Measurements from ENCODE around the gene PRDM16. TPM values are rescaled to one million over a fixed set of nuclear protein-coding genes. Genes with fewer than 3 reads are reported as not detected.

PRDM16 gene
- polyA plus RNA-seq, 1 of the 3 experiments (the other 2 are of a cell fraction), result not detected

DNA sequence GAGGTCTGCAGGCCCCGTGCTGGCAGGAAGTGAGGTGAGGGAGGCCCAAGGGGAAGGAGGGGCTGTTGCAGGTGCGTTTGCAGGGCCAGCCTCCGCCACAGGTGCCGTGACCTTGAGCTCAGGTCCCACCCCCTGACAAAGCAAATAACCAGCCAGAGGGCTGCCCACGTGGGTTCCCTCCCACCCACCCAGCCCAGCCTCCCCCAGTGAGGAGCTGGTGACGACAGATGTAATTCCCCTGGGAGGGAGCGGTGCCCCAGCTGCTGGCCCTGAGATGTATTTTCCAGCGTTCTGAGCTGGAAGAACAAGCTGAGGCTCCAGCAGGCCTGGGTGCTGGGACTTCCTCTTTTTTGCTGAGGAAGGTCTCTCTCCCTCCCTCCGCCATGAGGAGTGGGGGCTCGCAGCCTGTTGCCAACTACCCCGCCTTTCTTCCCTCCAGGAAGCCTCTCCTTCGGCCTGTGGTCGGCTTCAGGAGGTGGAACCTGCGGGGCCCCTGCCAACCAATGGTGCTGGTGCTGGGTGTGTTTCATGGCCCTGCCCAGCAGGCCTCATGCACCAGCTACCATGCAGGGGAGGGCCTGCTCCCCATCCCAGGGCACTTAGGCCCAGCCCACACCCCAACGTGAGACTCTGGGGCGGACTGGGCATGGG is 153.2 kb downstream of the PRDM16 start:
- H3K79me2 ChIP-seq (ENCODE audit: insufficient read depth), result no peaks in the 10 kb centered on the region
- H3K27ac ChIP-seq (ENCODE audit: low read depth in 2 of 2, low read length in 1 of 2), result no peak overlapping the region
- no peaks in the 10 kb centered on the region for H3K36me3 ChIP-seq (replicated peaks in 1 of 2; ENCODE audit: control insufficient read depth in 1 of 2, insufficient read depth in 2 of 2, low read length in 1 of 2)
- H4K20me1 ChIP-seq (ENCODE audit: insufficient read depth), result no peaks in the 10 kb centered on the region
- no peaks in the 10 kb centered on the region for H3K9me3 ChIP-seq
- ChIA-PET POLR2A (no interaction called here), CTCF (no interaction called here)
- no peak overlapping the region for H3K9ac ChIP-seq
- H2AFZ ChIP-seq (ENCODE audit: low read depth), result no peak overlapping the region
- no peak overlapping the region for H3K4me3 ChIP-seq (ENCODE audit: low read depth in 2 of 2, low read length in 1 of 2)
- no peaks in the 10 kb centered on the region for H3K9me2 ChIP-seq
- no peaks in the 10 kb centered on the region; a peak in 1 of 4 replicates for H3K4me1 ChIP-seq (ENCODE audit: control insufficient read depth in 1 of 2, insufficient read depth in 2 of 2, low read depth in 1 of 2, low read length in 1 of 2)
- H3K27me3 ChIP-seq (ENCODE audit: insufficient read depth), result peaks cover 16% of the 10 kb centered on the region; the same call in 1 of the 2 replicates
- no peaks in the 10 kb centered on the region for H3F3A ChIP-seq (replicated peaks; ENCODE audit: insufficient read depth)
- TF ChIP-seq, protein P1, sequence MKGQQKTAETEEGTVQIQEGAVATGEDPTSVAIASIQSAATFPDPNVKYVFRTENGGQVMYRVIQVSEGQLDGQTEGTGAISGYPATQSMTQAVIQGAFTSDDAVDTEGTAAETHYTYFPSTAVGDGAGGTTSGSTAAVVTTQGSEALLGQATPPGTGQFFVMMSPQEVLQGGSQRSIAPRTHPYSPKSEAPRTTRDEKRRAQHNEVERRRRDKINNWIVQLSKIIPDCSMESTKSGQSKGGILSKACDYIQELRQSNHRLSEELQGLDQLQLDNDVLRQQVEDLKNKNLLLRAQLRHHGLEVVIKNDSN (IDR thresholded peaks at IDR 0.05; ENCODE audit: borderline replicate concordance, low read depth), result no peak
- 32% methylated on average over 5 of the region's 16 CpGs for WGBS (ENCODE audit: low lambda C conversion rate)
- no peak overlapping the region for H3K4me2 ChIP-seq
- DNase-seq, result no peak

DNA sequence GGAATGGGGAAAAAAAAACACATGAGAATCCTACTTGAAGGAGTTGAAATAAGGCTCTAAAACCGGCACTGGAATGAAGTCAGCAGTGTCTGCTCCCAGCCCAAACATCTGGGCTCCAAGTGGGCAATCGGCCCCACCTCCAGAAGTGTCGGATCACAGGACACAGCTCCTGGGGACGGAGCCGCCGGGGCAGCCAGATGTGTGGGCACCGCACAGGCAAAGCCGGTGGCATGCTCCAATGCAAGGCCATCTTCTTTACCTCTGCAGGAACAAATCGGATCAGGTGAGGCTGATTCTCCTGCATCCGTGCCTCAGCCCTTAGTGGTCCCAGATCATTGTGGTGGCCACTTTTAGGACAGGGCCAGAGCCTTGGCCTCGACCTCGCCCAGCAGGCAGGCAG is 156.7 kb downstream of the PRDM16 start:
- H3K27me3 ChIP-seq (ENCODE audit: insufficient read depth), result peaks cover 23% of the 10 kb centered on the region; the same call in 1 of the 2 replicates

DNA sequence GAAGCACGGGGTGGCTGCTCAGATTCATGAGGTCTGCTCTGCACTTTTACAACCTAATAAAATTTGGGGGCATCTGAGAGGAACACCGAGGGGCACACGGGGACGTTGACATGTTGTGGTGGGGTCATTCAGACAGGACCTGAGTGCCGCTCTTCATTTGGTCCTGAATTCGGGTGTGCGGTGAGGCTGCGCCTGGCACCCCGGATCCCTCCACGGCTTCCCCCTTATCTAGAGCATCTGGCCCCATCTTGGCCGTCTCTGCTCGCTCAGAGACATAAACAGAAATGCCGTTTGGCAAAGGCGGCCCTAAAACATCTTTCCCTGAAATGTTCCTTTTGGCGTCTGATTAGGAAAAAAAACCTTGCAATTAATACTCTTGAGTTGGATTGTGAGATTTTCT is 157.2 kb downstream of the PRDM16 start:
- Histone ChIP-seq H3K9me2 (no peaks in the 10 kb centered on the region), H4K20me1 (ENCODE audit: insufficient read depth) (no peaks in the 10 kb centered on the region), H3F3A (replicated peaks; ENCODE audit: insufficient read depth) (no peaks in the 10 kb centered on the region), H3K27me3 (ENCODE audit: insufficient read depth) (peaks cover 23% of the 10 kb centered on the region; the same call in 1 of the 2 replicates), H3K4me2 (no peak overlapping the region), H3K9ac (no peak overlapping the region), H3K36me3 (replicated peaks in 1 of 2; ENCODE audit: control insufficient read depth in 1 of 2, insufficient read depth in 2 of 2, low read length in 1 of 2) (no peaks in the 10 kb centered on the region), H3K4me1 (ENCODE audit: control insufficient read depth in 1 of 2, insufficient read depth in 2 of 2, low read depth in 1 of 2, low read length in 1 of 2) (no peaks in the 10 kb centered on the region), H3K9me3 (no peaks in the 10 kb centered on the region), H3K27ac (ENCODE audit: low read depth in 2 of 2, low read length in 1 of 2) (no peak overlapping the region), H3K79me2 (ENCODE audit: insufficient read depth) (no peaks in the 10 kb centered on the region), H2AFZ (ENCODE audit: low read depth) (no peak overlapping the region), H3K4me3 (ENCODE audit: low read depth in 2 of 2, low read length in 1 of 2) (no peak overlapping the region)
- POLR2A ChIA-PET, result no interaction called here
- CTCF ChIA-PET, result no interaction called here
- TF ChIP-seq JUND (IDR thresholded peaks at IDR 0.05) (no peak), EP300 (IDR thresholded peaks at IDR 0.05; ENCODE audit: borderline replicate concordance in 1 of 2, low read depth in 1 of 2, low read length in 1 of 2) (no peak), RAD21 (IDR thresholded peaks at IDR 0.05; ENCODE audit: low read length) (no peak), CHD2 (IDR thresholded peaks at IDR 0.05; ENCODE audit: low read length, partially characterized antibody) (no peak), NFIC (IDR thresholded peaks at IDR 0.05; ENCODE audit: borderline replicate concordance) (no peak), YY1 (IDR thresholded peaks at IDR 0.05; ENCODE audit: low read depth) (no peak)
- TF ChIP-seq, protein P2, sequence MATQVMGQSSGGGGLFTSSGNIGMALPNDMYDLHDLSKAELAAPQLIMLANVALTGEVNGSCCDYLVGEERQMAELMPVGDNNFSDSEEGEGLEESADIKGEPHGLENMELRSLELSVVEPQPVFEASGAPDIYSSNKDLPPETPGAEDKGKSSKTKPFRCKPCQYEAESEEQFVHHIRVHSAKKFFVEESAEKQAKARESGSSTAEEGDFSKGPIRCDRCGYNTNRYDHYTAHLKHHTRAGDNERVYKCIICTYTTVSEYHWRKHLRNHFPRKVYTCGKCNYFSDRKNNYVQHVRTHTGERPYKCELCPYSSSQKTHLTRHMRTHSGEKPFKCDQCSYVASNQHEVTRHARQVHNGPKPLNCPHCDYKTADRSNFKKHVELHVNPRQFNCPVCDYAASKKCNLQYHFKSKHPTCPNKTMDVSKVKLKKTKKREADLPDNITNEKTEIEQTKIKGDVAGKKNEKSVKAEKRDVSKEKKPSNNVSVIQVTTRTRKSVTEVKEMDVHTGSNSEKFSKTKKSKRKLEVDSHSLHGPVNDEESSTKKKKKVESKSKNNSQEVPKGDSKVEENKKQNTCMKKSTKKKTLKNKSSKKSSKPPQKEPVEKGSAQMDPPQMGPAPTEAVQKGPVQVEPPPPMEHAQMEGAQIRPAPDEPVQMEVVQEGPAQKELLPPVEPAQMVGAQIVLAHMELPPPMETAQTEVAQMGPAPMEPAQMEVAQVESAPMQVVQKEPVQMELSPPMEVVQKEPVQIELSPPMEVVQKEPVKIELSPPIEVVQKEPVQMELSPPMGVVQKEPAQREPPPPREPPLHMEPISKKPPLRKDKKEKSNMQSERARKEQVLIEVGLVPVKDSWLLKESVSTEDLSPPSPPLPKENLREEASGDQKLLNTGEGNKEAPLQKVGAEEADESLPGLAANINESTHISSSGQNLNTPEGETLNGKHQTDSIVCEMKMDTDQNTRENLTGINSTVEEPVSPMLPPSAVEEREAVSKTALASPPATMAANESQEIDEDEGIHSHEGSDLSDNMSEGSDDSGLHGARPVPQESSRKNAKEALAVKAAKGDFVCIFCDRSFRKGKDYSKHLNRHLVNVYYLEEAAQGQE (IDR thresholded peaks at IDR 0.05; ENCODE audit: low read depth, low read length), result no peak
- DNase-seq, result no peak
- WGBS (ENCODE audit: low lambda C conversion rate), result 9% methylated on average over 15 of the region's 15 CpGs

More for the DNA sequence above, 156.7 kb downstream of the PRDM16 start:
- Histone ChIP-seq H3K4me2 (no peak overlapping the region), H4K20me1 (ENCODE audit: insufficient read depth) (no peaks in the 10 kb centered on the region), H3K9me3 (no peaks in the 10 kb centered on the region), H3K9me2 (no peaks in the 10 kb centered on the region), H3K4me3 (ENCODE audit: low read depth in 2 of 2, low read length in 1 of 2) (no peak overlapping the region), H3K4me1 (ENCODE audit: control insufficient read depth in 1 of 2, insufficient read depth in 2 of 2, low read depth in 1 of 2, low read length in 1 of 2) (no peaks in the 10 kb centered on the region), H3K9ac (no peak overlapping the region), H3K27ac (ENCODE audit: low read depth in 2 of 2, low read length in 1 of 2) (no peak overlapping the region), H3K79me2 (ENCODE audit: insufficient read depth) (no peaks in the 10 kb centered on the region), H2AFZ (ENCODE audit: low read depth) (no peak overlapping the region), H3K36me3 (replicated peaks in 1 of 2; ENCODE audit: control insufficient read depth in 1 of 2, insufficient read depth in 2 of 2, low read length in 1 of 2) (no peaks in the 10 kb centered on the region), H3F3A (replicated peaks; ENCODE audit: insufficient read depth) (no peaks in the 10 kb centered on the region)
- 0% methylated on average over 4 of the region's 12 CpGs for WGBS (ENCODE audit: low lambda C conversion rate)
- ChIA-PET CTCF (no interaction called here), POLR2A (no interaction called here)
- DNase-seq, result no peak
- TF ChIP-seq TEAD4 (IDR thresholded peaks at IDR 0.05; ENCODE audit: borderline replicate concordance, insufficient read depth), result no peak
- TF ChIP-seq FOXJ3 (CRISPR knock-in tag; IDR thresholded peaks at IDR 0.05), result no peak
- TF ChIP-seq RCOR1 (IDR thresholded peaks at IDR 0.05; ENCODE audit: low read length), result no peak
- no peak for TF ChIP-seq JUND (IDR thresholded peaks at IDR 0.05)
- TF ChIP-seq TCF12 (IDR thresholded peaks at IDR 0.05), result no peak
- no peak for TF ChIP-seq SIN3A (IDR thresholded peaks at IDR 0.05; ENCODE audit: borderline replicate concordance, low read depth, low read length)
- TF ChIP-seq ELF1 (IDR thresholded peaks at IDR 0.05), result no peak
- no peak for TF ChIP-seq GATA2 (CRISPR knock-in tag; IDR thresholded peaks at IDR 0.05)
- TF ChIP-seq EZH2phosphoT487 (IDR thresholded peaks at IDR 0.05; ENCODE audit: borderline replicate concordance, low read depth), result no peak
- TF ChIP-seq POLR2AphosphoS5 (IDR thresholded peaks at IDR 0.05; ENCODE audit: low read depth, low read length), result no peak
- TF ChIP-seq, protein P3, sequence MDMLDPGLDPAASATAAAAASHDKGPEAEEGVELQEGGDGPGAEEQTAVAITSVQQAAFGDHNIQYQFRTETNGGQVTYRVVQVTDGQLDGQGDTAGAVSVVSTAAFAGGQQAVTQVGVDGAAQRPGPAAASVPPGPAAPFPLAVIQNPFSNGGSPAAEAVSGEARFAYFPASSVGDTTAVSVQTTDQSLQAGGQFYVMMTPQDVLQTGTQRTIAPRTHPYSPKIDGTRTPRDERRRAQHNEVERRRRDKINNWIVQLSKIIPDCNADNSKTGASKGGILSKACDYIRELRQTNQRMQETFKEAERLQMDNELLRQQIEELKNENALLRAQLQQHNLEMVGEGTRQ (IDR thresholded peaks at IDR 0.05; ENCODE audit: borderline replicate concordance, low read depth, low read length), result no peak
- no peak for TF ChIP-seq NFIC (IDR thresholded peaks at IDR 0.05; ENCODE audit: borderline replicate concordance)
- no peak for TF ChIP-seq FOXM1 (IDR thresholded peaks at IDR 0.05; ENCODE audit: low read depth)
- no peak for TF ChIP-seq MXI1 (IDR thresholded peaks at IDR 0.05; ENCODE audit: low read depth, low read length)

Data from SK-N-SH (cell line).